GM19351 (cell line): ENCODE measurements around the gene ZFP64.
"Not testable (repeated sequence)": the region's sequence is repeated elsewhere in the genome, so short reads cannot be mapped to it uniquely, and the experiment has no call there.

Source experiments
- ATAC-seq: cut with Tn5 transposase; IDR thresholded peaks from one replicate; pipeline ENCODE4 v1.9.1; 2021; ENCODE audit warnings: mild to moderate bottlenecking, moderate library complexity; ENCODE audit not compliant: unreplicated experiment

Gene ZFP64

DNA sequence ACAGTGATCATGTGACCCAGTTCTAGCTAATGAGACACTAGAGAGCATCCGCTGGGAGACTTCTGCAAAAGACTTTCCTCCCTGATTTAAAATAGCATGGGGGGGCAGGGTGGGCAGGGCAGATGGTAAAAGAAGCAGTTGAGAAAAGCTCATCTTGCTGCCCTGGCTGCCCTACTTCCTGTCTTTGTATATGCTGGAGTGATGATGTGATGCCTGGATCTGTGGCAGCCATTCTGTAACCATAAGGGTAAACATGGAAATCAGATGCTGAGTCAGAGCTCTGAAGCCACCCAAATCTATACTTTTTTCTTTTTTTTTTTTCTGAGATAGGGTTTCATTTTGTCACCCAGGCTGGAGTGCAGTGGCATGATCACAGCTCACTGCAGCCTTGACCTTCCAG, 25.4 kb downstream of the ZFP64 start:
- no peak for ATAC-seq

- ATAC-seq, result no peak
These were observed 30.9 kb downstream of the ZFP64 start for GRCh38 chr20:52160621-52161204.

DNA sequence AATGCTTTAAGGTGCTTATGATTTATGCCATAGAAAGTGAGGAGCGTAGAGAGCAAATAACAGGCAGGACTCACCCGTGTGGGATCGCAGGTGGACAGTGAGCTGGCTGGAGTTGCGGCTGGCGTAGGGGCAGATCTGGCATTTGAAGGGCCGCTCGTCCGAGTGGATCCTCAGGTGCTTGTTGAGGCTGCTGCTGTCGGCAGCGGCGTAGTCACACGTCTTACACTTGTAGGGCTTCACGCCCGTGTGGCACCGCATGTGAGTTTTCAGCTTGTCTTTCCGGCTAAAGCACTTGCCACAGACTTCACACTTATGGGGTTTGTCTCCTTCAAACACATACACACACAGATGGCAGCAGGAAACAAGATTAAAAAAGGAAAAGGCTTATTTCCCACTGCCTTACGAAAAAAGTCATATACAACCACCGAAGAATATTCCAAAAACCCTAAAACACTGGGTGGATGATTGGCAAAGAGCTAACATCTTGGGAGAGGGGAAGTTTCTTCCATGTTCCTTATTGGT, 31.5 kb downstream of the ZFP64 start:
- ATAC-seq, result no peak

- ATAC-seq, result no peak
These were observed 37.0 kb downstream of the ZFP64 start for GRCh38 chr20:52154575-52154974.

GRCh38 chr20:52153896-52154295, 37.7 kb downstream of the ZFP64 start:
- no peak for ATAC-seq

GRCh38 chr20:52152921-52153320, 38.7 kb downstream of the ZFP64 start:
- no peak for ATAC-seq

GRCh38 chr20:52152416-52152815, 39.2 kb downstream of the ZFP64 start:
- ATAC-seq, result no peak

- ATAC-seq, result no peak
These were observed 40.9 kb downstream of the ZFP64 start for GRCh38 chr20:52150440-52151258.

DNA sequence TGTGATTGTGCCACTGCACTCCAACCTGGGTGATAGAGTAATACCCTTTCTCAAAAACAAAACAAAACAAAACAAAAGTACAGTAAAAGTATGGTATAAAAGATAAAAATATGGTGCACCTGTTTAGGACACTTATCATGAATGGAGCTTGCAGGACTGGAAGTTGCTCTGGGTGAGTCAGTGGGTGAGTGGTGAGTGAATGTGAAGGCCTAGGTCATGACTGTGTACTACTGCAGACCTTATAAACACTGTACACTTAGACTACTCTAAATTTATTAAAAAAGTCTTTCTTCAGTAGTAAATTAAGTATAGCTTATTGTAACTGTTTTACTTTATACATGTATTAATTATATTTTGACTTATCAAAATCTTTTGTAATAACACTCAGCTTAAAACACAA, 46.0 kb downstream of the ZFP64 start:
- ATAC-seq, result no peak

DNA sequence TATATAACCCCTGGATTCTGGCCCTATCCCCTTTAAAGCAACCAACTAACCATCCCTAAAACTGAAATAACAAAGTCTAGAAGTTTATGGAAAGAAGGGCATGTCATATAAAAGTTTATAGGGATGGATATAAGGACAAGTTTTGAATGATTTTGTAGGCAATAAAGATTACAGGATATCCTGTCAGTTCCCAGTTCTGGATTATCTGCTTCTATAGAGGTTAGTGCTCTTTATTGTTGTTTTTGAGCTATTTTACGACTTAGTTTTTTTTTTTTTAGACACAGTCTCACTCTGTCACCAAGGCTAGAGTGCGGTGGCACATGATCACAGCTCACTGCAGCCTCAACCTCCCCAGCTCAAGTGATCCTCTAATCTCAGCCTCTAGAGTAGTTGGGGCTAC, 48.3 kb downstream of the ZFP64 start:
- no peak for ATAC-seq

GRCh38 chr20:52142757-52143156, 48.8 kb downstream of the ZFP64 start:
- no peak for ATAC-seq

GRCh38 chr20:52139986-52140385, 51.6 kb downstream of the ZFP64 start:
- ATAC-seq, result no peak

- no peak for ATAC-seq
These were observed 53.7 kb downstream of the ZFP64 start for GRCh38 chr20:52137850-52138249.

- ATAC-seq, result not testable (repeated sequence)
These were observed 57.9 kb downstream of the ZFP64 start for GRCh38 chr20:52133714-52134113.

DNA sequence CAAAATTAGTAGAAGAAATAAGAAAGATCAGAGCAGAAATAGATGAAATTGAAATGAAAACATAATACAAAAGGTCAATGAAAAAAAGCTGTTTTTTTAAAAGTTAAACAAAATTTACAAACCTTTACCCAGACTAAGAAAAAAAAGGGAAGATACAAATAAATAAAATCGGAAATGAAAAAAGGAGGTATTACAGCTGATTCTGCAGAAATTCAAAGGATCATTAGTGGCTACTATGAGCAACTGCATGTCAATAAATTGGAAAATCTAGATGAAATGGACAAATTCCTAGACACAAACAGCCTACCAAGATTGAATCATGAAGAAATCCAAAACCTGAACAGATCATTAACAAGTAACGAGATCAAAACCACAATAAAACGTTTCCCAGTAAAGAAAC, 59.2 kb downstream of the ZFP64 start:
- ATAC-seq, result no peak

GRCh38 chr20:52131048-52131643, 60.4 kb downstream of the ZFP64 start:
- no peak for ATAC-seq

DNA sequence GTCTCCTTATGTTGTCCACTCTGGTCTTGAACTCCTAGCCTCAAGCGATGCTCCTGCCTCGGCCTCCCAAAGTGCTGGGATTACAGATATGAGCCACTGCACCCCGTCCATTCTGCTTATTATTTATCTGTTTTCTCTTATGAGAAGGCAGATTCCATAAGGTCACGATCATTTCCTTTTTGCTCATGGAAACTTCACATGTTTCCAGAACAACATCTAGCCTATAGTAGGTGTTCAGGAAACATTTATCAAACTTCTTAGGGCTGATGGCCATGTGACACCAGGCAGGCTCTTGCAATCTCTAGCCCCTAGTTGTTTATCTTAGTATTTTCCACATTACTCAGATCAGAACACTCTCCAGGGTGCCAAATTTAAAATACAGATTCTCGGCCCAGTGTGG, 61.2 kb downstream of the ZFP64 start:
- ATAC-seq, result no peak

DNA sequence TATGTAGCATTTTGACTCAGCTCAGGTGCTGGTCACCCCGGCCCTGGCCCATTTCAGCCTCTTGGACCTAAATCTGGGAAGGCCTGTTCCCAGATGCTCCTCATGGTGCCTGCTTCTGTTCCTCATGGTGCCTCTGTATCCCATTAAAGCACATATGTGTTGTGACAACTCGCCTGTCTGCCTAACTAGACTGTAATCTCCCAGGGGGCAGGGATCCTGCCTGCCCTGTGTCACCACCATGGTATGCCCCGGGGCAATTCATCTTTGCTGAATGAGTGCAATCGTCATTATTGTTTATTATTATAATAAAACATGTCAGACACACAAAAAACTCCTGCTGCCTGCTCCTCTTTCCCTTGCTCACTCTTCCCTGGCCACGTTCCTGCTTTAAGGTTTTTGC, 62.0 kb downstream of the ZFP64 start:
- no peak for ATAC-seq

GRCh38 chr20:52127309-52127708, 64.3 kb downstream of the ZFP64 start:
- ATAC-seq, result no peak

- no peak for ATAC-seq
These were observed 66.8 kb downstream of the ZFP64 start for GRCh38 chr20:52124821-52125220.

DNA sequence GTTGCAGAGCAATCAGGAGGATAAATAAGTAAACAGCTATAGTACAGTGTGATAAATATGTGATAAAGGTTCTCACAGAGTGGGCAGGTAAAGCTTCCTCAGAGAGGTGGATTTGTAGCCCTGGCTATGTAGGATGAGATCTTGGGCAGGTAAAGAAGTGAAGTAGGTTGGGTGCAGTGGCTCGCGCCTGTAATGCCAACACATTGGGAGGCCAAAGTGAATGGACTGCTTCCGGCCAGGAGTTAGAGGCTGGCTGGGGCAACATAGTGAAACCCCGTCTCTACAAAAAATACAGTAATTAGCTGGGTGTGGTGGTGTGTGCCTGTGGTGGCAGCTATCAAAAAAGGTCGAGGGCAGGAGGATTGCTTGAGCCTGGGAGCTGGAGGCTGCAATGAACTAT, 72.9 kb downstream of the ZFP64 start:
- ATAC-seq, result no peak

DNA sequence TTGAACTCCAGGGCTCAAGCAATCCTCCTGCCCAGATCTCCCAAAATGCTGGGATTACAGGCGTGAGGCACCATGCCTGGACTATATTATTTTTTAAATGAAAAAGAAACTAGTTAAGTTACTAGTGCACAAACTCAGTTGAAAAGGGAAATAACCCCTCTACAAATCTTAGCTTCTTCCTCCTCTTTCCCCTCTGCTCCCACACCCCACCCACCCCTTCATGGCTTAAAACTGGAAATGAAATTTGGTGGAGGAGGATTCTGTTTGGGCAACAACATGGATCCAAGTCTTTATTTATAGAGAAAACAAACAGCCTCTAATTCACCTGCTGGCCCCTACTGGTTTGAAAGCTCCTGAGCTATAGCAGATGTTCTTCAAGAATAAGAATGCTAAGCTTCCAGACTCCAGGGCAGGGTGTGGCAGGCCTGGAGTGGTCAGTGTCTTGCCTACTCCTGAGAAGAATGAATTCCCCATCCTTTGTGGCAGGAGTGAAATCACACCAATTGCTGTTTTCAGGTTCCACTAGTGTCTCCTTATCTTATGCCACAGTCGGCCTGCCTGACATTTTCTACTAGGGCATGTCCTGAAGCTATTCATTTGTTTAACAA, 73.5 kb downstream of the ZFP64 start:
- no peak for ATAC-seq
